H9 (cell line): Measurements from ENCODE around the gene SPSB2. TPM values are rescaled to one million over a fixed set of nuclear protein-coding genes. Genes with fewer than 3 reads are reported as not detected.

ENCODE experiments used
- DNase-seq: peaks from one replicate; pipeline ENCODE4 v3.0.0-alpha.2; 2017
- H2AFZ ChIP-seq: one replicate; pipeline ENCODE4 v1.6.1; 2013; ENCODE audit warnings: mild to moderate bottlenecking, low read length, control low read depth, moderate library complexity
- H2AK5ac ChIP-seq: 2 replicates; pipeline ENCODE4 v1.6.1; 2013; ENCODE audit warnings: low read length, control low read depth, mixed read lengths; ENCODE audit not compliant: insufficient read length
- H2BK120ac ChIP-seq: one replicate; pipeline ENCODE4 v1.6.1; 2013; ENCODE audit warnings: low read depth, mild to moderate bottlenecking, low read length, control low read depth, inconsistent platforms; ENCODE audit not compliant: poor library complexity, severe bottlenecking
- H2BK12ac ChIP-seq: 2 replicates; pipeline ENCODE4 v1.6.1; 2013; ENCODE audit warnings: low read length, control low read depth, mixed read lengths, low read depth; ENCODE audit not compliant: insufficient read length
- H2BK15ac ChIP-seq: 2 replicates; pipeline ENCODE4 v1.6.1; 2013; ENCODE audit warnings: low read depth, low read length, control low read depth
- H2BK20ac ChIP-seq: one replicate; pipeline ENCODE4 v1.6.1; 2013; ENCODE audit warnings: low read depth, mild to moderate bottlenecking, low read length, control low read depth, inconsistent platforms; ENCODE audit not compliant: poor library complexity, severe bottlenecking
- H2BK5ac ChIP-seq: 2 replicates; pipeline ENCODE4 v1.6.1; 2013; ENCODE audit warnings: low read length, control low read depth, mixed read lengths; ENCODE audit not compliant: insufficient read length
- H3K14ac ChIP-seq: 2 replicates; pipeline ENCODE4 v1.6.1; 2013; ENCODE audit warnings: low read length, control low read depth; ENCODE audit not compliant: insufficient read depth
- H3K18ac ChIP-seq: 2 replicates; pipeline ENCODE4 v1.6.1; 2013; ENCODE audit warnings: low read depth, mild to moderate bottlenecking, mixed read lengths, low read length, control low read depth; ENCODE audit not compliant: insufficient read length
- H3K23ac ChIP-seq: 2 replicates; pipeline ENCODE4 v1.6.1; 2013; ENCODE audit warnings: low read length, control low read depth, mixed read lengths, low read depth; ENCODE audit not compliant: insufficient read length
- H3K23me2 ChIP-seq: 2 replicates; pipeline ENCODE4 v1.6.1; 2013; ENCODE audit warnings: low read depth, mild to moderate bottlenecking, mixed read lengths, low read length, control low read depth; ENCODE audit not compliant: insufficient read length, poor library complexity, severe bottlenecking
- H3K27ac ChIP-seq: 2 replicates; pipeline ENCODE4 v1.5.1; 2013; ENCODE audit warnings: low read length, control low read depth, mixed read lengths, low read depth; ENCODE audit not compliant: insufficient read length
- H3K27me3 ChIP-seq: 2 replicates; pipeline ENCODE4 v1.6.1; 2013; ENCODE audit warnings: low read length, control low read depth, inconsistent platforms; ENCODE audit not compliant: insufficient read depth
- H3K4ac ChIP-seq: 2 replicates; pipeline ENCODE4 v1.6.1; 2013; ENCODE audit warnings: low read depth, mild to moderate bottlenecking, control low read depth, inconsistent platforms, low read length, moderate library complexity
- H3K4me1 ChIP-seq: 2 replicates; pipeline ENCODE4 v1.6.1; 2013; ENCODE audit warnings: low read length, control low read depth, inconsistent platforms; ENCODE audit not compliant: insufficient read depth
- H3K4me2 ChIP-seq: 2 replicates; pipeline ENCODE4 v1.6.1; 2013; ENCODE audit warnings: low read length, control low read depth, mixed read lengths; ENCODE audit not compliant: insufficient read length, insufficient read depth
- H3K56ac ChIP-seq: 2 replicates; pipeline ENCODE4 v1.6.1; 2013; ENCODE audit warnings: low read depth, mild to moderate bottlenecking, mixed read lengths, low read length, control low read depth; ENCODE audit not compliant: insufficient read length
- H3K79me1 ChIP-seq: 2 replicates; pipeline ENCODE4 v1.6.1; 2013; ENCODE audit warnings: low read depth, mild to moderate bottlenecking, moderate library complexity, low read length, control low read depth, inconsistent platforms; ENCODE audit not compliant: insufficient read depth, poor library complexity, severe bottlenecking
- H3K79me2 ChIP-seq: 2 replicates; pipeline ENCODE4 v1.6.1; 2013; ENCODE audit warnings: low read length, control low read depth, inconsistent platforms; ENCODE audit not compliant: insufficient read depth
- H3K9ac ChIP-seq: 2 replicates; pipeline ENCODE4 v1.6.1; 2013; ENCODE audit warnings: low read length, control low read depth, mixed read lengths; ENCODE audit not compliant: insufficient read length; ENCODE audit errors: extremely low read depth
- H3K9me3 ChIP-seq: one replicate; pipeline ENCODE4 v1.6.1; 2013; ENCODE audit warnings: low read depth, low read length, inconsistent platforms; ENCODE audit not compliant: control insufficient read depth
- H3T11ph ChIP-seq: one replicate; pipeline ENCODE4 v1.6.1; 2013; ENCODE audit warnings: mild to moderate bottlenecking, low read length, control low read depth, inconsistent platforms
- H4K20me1 ChIP-seq: one replicate; pipeline ENCODE4 v1.6.1; 2013; ENCODE audit not compliant: control insufficient read depth, insufficient read length, insufficient read depth
- H4K5ac ChIP-seq: 2 replicates; pipeline ENCODE4 v1.6.1; 2013; ENCODE audit warnings: low read depth, mild to moderate bottlenecking, mixed read lengths, low read length, control low read depth; ENCODE audit not compliant: insufficient read length
- H4K8ac ChIP-seq: replicated peaks from 2 replicates; pipeline ENCODE4 v1.6.1; 2013; ENCODE audit warnings: low read length, control low read depth, mixed read lengths, low read depth; ENCODE audit not compliant: insufficient read length
- H4K91ac ChIP-seq: 2 replicates; pipeline ENCODE4 v1.6.1; 2013; ENCODE audit warnings: low read depth, mild to moderate bottlenecking, moderate library complexity, mixed read lengths, low read length, control low read depth; ENCODE audit not compliant: insufficient read length
- H3K27ac Mint-ChIP-seq, 3 experiments: 2 replicates in 2 of 3; 3 replicates in 1 of 3; pipeline ENCODE4 v1.8.0; 2020 to 2021; ENCODE audit warnings: mixed read lengths in 3 of 3, mild to moderate bottlenecking in 1 of 3, moderate library complexity in 1 of 3
- H3K27me3 Mint-ChIP-seq: 2 replicates; pipeline ENCODE4 v1.8.0; 2021; ENCODE audit warnings: low read depth, mild to moderate bottlenecking, moderate library complexity, mixed read lengths
- H3K36me3 Mint-ChIP-seq, 3 experiments: 2 replicates in 2 of 3; 3 replicates in 1 of 3; pipeline ENCODE4 v1.8.0; 2020 to 2021; ENCODE audit warnings: low read depth in 3 of 3, mixed read lengths in 3 of 3; ENCODE audit not compliant: insufficient read depth in 1 of 3
- H3K4me1 Mint-ChIP-seq, 2 experiments: 2 replicates each; pipeline ENCODE4 v1.8.0; 2020; ENCODE audit warnings: mixed read lengths in 2 of 2
- H3K4me3 Mint-ChIP-seq, 2 experiments: 2 replicates in 1 of 2; 3 replicates in 1 of 2; pipeline ENCODE4 v1.8.0; 2020 to 2021; ENCODE audit warnings: mild to moderate bottlenecking in 2 of 2, mixed read lengths in 2 of 2, moderate library complexity in 1 of 2
- H3K9me3 Mint-ChIP-seq, 2 experiments: 2 replicates in 1 of 2; 3 replicates in 1 of 2; pipeline ENCODE4 v1.8.0; 2020; ENCODE audit warnings: mild to moderate bottlenecking in 2 of 2, mixed read lengths in 2 of 2, moderate library complexity in 1 of 2
- WGBS: extraction: QIAGEN DNeasy Blood & Tissue Kit; methylation state at CpG from one replicate; pipeline ENCODE4 v1.1.7; 2013; ENCODE audit warnings: missing lambda C conversion rate, low lambda C conversion rate, mixed read lengths; ENCODE audit not compliant: insufficient read length; ENCODE audit errors: extremely low coverage; 5-methylcytosine and 5-hydroxymethylcytosine counted together
- total RNA-seq: library from RNA; stranded (reverse); gene quantifications from 2 replicates; pipeline ENCODE4 v1.2.1, GENCODE V29; 2021
- TF ChIP-seq, protein P1 (sequence below): fragments of 200-600 bp; sonication (generic); conservative IDR thresholded peaks from 3 replicates; pipeline ENCODE4 v1.8.0; 2021; ENCODE audit warnings: antibody characterized with exemption, mild to moderate bottlenecking

The SPSB2 gene
- total RNA-seq, 1 experiment from 2014 or later: 13.7 TPM

DNA sequence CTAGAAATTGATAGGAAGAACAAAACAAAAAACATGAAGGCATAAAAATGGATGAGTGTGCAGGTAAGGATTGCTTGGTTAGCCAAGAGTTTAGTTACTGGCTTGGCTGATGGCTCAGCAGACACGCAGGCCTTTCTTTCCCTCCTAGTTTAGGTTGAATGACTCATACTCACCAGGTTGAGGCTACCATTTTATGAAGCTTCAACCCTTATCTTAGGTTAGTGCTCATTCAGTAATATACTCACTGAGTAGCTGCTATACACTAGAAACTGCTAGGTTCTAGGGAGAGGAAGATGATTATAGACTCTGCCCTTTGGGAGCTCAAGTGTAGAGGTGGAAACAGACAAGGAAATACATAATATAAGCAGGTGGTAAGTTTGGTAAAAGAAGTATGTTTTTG, 38.8 kb downstream of the SPSB2 start:
- no peaks in the 10 kb centered on the region for H3K4me1 ChIP-seq
- H3K23ac ChIP-seq: no peak overlapping the region
- no peak overlapping the region for H2BK5ac ChIP-seq
- Mint-ChIP-seq H3K4me3 (no peak overlapping the region), H3K9me3 (no peaks in the 10 kb centered on the region; a peak in 1 of 5 replicates), H3K4me1 (peaks cover 6 to 21% of the 10 kb centered on the region in 2 experiments), H3K36me3 (peaks cover 43 to 85% (median 75%) of the 10 kb centered on the region in 3 experiments; a peak in 6 of 7 replicates), H3K27me3 (no peaks in the 10 kb centered on the region), H3K27ac (peak overlapping the region in 1 of 3 experiments; percentile 25; a peak in 3 of 7 replicates)
- H2BK20ac ChIP-seq: no peak overlapping the region
- H2AK5ac ChIP-seq: no peak overlapping the region
- no peaks in the 10 kb centered on the region for H3K27me3 ChIP-seq
- no peak overlapping the region for H2AFZ ChIP-seq
- no peak overlapping the region for H3K18ac ChIP-seq
- H3K4ac ChIP-seq: no peak overlapping the region
- no peak overlapping the region for H2BK12ac ChIP-seq
- H2BK120ac ChIP-seq: no peak overlapping the region
- H3K4me2 ChIP-seq: no peak overlapping the region
- peaks cover 2% of the 10 kb centered on the region for H4K20me1 ChIP-seq
- no peak overlapping the region for H4K5ac ChIP-seq
- no CpG with 5 or more reads among the region's 1 CpG for WGBS
- H3T11ph ChIP-seq: no peak overlapping the region
- H4K8ac ChIP-seq: no peak overlapping the region
- H2BK15ac ChIP-seq: no peak overlapping the region
- H3K79me1 ChIP-seq: no peaks in the 10 kb centered on the region
- H3K9ac ChIP-seq: no peak overlapping the region
- TF ChIP-seq, protein P1, sequence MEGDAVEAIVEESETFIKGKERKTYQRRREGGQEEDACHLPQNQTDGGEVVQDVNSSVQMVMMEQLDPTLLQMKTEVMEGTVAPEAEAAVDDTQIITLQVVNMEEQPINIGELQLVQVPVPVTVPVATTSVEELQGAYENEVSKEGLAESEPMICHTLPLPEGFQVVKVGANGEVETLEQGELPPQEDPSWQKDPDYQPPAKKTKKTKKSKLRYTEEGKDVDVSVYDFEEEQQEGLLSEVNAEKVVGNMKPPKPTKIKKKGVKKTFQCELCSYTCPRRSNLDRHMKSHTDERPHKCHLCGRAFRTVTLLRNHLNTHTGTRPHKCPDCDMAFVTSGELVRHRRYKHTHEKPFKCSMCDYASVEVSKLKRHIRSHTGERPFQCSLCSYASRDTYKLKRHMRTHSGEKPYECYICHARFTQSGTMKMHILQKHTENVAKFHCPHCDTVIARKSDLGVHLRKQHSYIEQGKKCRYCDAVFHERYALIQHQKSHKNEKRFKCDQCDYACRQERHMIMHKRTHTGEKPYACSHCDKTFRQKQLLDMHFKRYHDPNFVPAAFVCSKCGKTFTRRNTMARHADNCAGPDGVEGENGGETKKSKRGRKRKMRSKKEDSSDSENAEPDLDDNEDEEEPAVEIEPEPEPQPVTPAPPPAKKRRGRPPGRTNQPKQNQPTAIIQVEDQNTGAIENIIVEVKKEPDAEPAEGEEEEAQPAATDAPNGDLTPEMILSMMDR: no peak
- H3K79me2 ChIP-seq: peaks cover 2% of the 10 kb centered on the region; the same call in 1 of the 2 replicates
- no peak overlapping the region for H4K91ac ChIP-seq
- H3K23me2 ChIP-seq: peaks cover 5% of the 10 kb centered on the region
- no peaks in the 10 kb centered on the region for H3K9me3 ChIP-seq
- no peak for DNase-seq
- no peak overlapping the region for H3K14ac ChIP-seq
- no peak overlapping the region for H3K56ac ChIP-seq
- no peak overlapping the region for H3K27ac ChIP-seq
